Mammary epithelial cell (primary cell): ENCODE results near the gene TXNDC16.

Experiments
- CTCF ChIP-seq, 2 donors: IDR thresholded peaks in 1 of 2; conservative IDR thresholded peaks in 1 of 2; 2 replicates each; pipeline ENCODE4 v1.5.1; 2011 to 2012; ENCODE audit warnings: inconsistent platforms in 2 of 2, low read length in 2 of 2, mild to moderate bottlenecking in 2 of 2, control low read depth in 1 of 2, low read depth in 1 of 2; ENCODE audit not compliant: insufficient read depth in 1 of 2; ENCODE audit errors: extremely low read depth in 1 of 2
- EZH2 ChIP-seq: IDR thresholded peaks from 2 replicates; pipeline ENCODE4 v1.6.1; 2012; ENCODE audit warnings: low read length, inconsistent platforms, borderline replicate concordance

- TF ChIP-seq CTCF (conservative IDR thresholded peaks at IDR 0.05 in 1 of 2, IDR thresholded peaks at IDR 0.05 in 1 of 2; ENCODE audit: extremely low read depth in 1 of 2, insufficient read depth in 1 of 2, low read depth in 1 of 2, low read length in 2 of 2) (no peak), EZH2 (no peak)
Measured at GRCh38 chr14:52545584-52546317, 6.6 kb downstream of the TXNDC16 start.
